K562 (cell line): ENCODE data around the gene NOP16. TPM values are rescaled to one million over a fixed set of nuclear protein-coding genes. Genes with fewer than 3 reads are reported as not detected.
A peak's percentile ranks its signal among the peaks of the same experiment; 100 is the strongest.

ENCODE experiments used
- ATAC-seq: fragments of 200-7000 bp; cut with Tn5 transposase; 3 replicates; pipeline ENCODE4 v1.9.1; 2020; ENCODE audit warnings: moderate library complexity
- BruUV-seq: library from RNA; stranded (reverse); fragments of 400-500 nt; replicated peaks from 2 replicates; lab custom pipeline; 2021; lab: Mats Ljungman, UMichigan
- CTCF ChIA-PET: fragments of 300-600 bp; formaldehyde crosslinking; extraction: SDS; loops from one replicate; lab custom pipeline; 2021; ENCODE audit warnings: low intra/inter-chr PET ratio; lab: Yijun Ruan, JAX
- POLR2A ChIA-PET: fragments of 300-600, 350-650 bp; sonication (Branson Sonifier 250); formaldehyde crosslinking; extraction: SDS; loops from one replicate; lab custom pipeline; 2021; ENCODE audit warnings: antibody characterized with exemption, inconsistent platforms; lab: Yijun Ruan, JAX
- DNase-seq, 4 experiments: peaks; one replicate each; pipeline versions ENCODE4 v3.0.0 to v3.0.0-alpha.2; 2011 to 2018; ENCODE audit warnings: low spot score in 3 of 4, mixed read lengths in 3 of 4; ENCODE audit errors: extremely low read depth in 1 of 4
- FAIRE-seq: peaks from 2 replicates; lab custom pipeline; 2011; peaks lifted over from hg19 to GRCh38; lab: Jason Lieb, UNC
- H2AFZ ChIP-seq: 2 replicates; pipeline ENCODE4 v1.6.0; 2011; ENCODE audit warnings: low read depth, low read length, control low read depth, inconsistent platforms
- H3K27ac ChIP-seq: fragments of 200-600 bp; 3 replicates; pipeline ENCODE4 v1.8.0; 2011; ENCODE audit warnings: low read depth, mild to moderate bottlenecking, control low read depth, inconsistent platforms, low read length, moderate library complexity, mixed read lengths; ENCODE audit errors: extremely low read depth
- H3K27me3 ChIP-seq, 2 experiments: fragments of 300-600 bp in 1 of 2; 2 replicates in 1 of 2; 3 replicates in 1 of 2; pipeline versions ENCODE4 v1.6.0 to v1.8.0; 2011; ENCODE audit warnings: inconsistent platforms in 2 of 2, low read length in 2 of 2, mild to moderate bottlenecking in 1 of 2, mixed read lengths in 1 of 2, moderate library complexity in 1 of 2; ENCODE audit not compliant: control insufficient read depth in 2 of 2, insufficient read depth in 2 of 2
- H3K36me3 ChIP-seq: fragments of 300-600 bp; 3 replicates; pipeline ENCODE4 v1.8.0; 2011; ENCODE audit warnings: mild to moderate bottlenecking, low read length, inconsistent platforms; ENCODE audit not compliant: control insufficient read depth, insufficient read depth
- H3K4me1 ChIP-seq, 2 experiments: fragments of 200-600 bp in 1 of 2; replicated peaks in 1 of 2; 2 replicates in 1 of 2; 3 replicates in 1 of 2; pipeline versions ENCODE4 v1.5.1 to v1.8.0; 2011; ENCODE audit warnings: inconsistent platforms in 2 of 2, low read length in 2 of 2, mild to moderate bottlenecking in 1 of 2, mixed read lengths in 1 of 2, moderate library complexity in 1 of 2; ENCODE audit not compliant: control insufficient read depth in 2 of 2, insufficient read depth in 2 of 2
- H3K4me2 ChIP-seq: 2 replicates; pipeline ENCODE4 v1.6.1; 2011; ENCODE audit warnings: low read length, control low read depth, inconsistent platforms, mixed read lengths; ENCODE audit not compliant: insufficient read depth
- H3K4me3 ChIP-seq: fragments of 200-600 bp; sonication (generic), shearing (Covaris generic); 2 replicates; pipeline ENCODE4 v1.5.1; 2016; ENCODE audit warnings: control low read depth, inconsistent platforms
- H3K79me2 ChIP-seq: fragments of 200-600 bp; 3 replicates; pipeline ENCODE4 v1.8.0; 2011; ENCODE audit warnings: low read length, inconsistent platforms; ENCODE audit not compliant: control insufficient read depth, insufficient read depth
- H3K9ac ChIP-seq, 2 experiments: 2 replicates each; pipeline versions ENCODE4 v1.6.0 to v1.6.1; 2011; ENCODE audit warnings: low read depth in 2 of 2, low read length in 2 of 2, control low read depth in 1 of 2, inconsistent platforms in 1 of 2, mild to moderate bottlenecking in 1 of 2, mixed read lengths in 1 of 2; ENCODE audit not compliant: insufficient read depth in 1 of 2
- H3K9me1 ChIP-seq: one replicate; pipeline ENCODE4 v1.6.0; 2011; ENCODE audit warnings: inconsistent platforms, mild to moderate bottlenecking, low read length, moderate library complexity; ENCODE audit not compliant: control insufficient read depth, insufficient read depth
- H3K9me3 ChIP-seq: replicated peaks from 2 replicates; pipeline ENCODE4 v1.5.1; 2011; ENCODE audit warnings: low read depth, low read length, inconsistent platforms; ENCODE audit not compliant: control insufficient read depth, insufficient read depth
- H4K20me1 ChIP-seq: replicated peaks from 2 replicates; pipeline ENCODE4 v1.6.1; 2011; ENCODE audit warnings: low read length, inconsistent platforms, mixed read lengths; ENCODE audit not compliant: control insufficient read depth, insufficient read depth
- HDAC1 ChIP-seq, 2 experiments: fragments of 450-650 bp; IDR thresholded peaks; 2 replicates each; pipeline ENCODE4 v1.6.1; 2016 to 2017; ENCODE audit warnings: inconsistent platforms in 1 of 2, mild to moderate bottlenecking in 1 of 2, moderate library complexity in 1 of 2
- NFXL1 ChIP-seq: fragments of 450-650 bp; formaldehyde crosslinking; IDR thresholded peaks from 2 replicates; pipeline ENCODE4 v1.4.0; 2021; ENCODE audit warnings: mild to moderate bottlenecking
- PRMT5 ChIP-seq: sonication (generic); formaldehyde crosslinking; IDR thresholded peaks from 2 replicates; pipeline ENCODE4 v1.5.0; 2020; ENCODE audit warnings: missing genetic modification reagents
- RAD21 ChIP-seq, 2 experiments: fragments of 250-450 bp in 1 of 2; fragments of 450-650 bp in 1 of 2; sonication (Bioruptor Pico) in 1 of 2; formaldehyde crosslinking in 1 of 2; IDR thresholded peaks in 1 of 2; conservative IDR thresholded peaks in 1 of 2; 2 replicates each; pipeline versions ENCODE4 v1.4.0 to v1.8.0; 2020 to 2022; ENCODE audit warnings: mild to moderate bottlenecking in 2 of 2, moderate library complexity in 1 of 2
- SRF ChIP-seq, 2 experiments: fragments of 250-450, 450-650 bp in 1 of 2; sonication (Bioruptor Pico) in 1 of 2; sonication (generic) in 1 of 2; formaldehyde crosslinking; IDR thresholded peaks; 2 replicates each; pipeline versions ENCODE4 v1.5.0 to v1.5.1; 2020 to 2022; ENCODE audit warnings: mild to moderate bottlenecking in 1 of 2, missing genetic modification reagents in 1 of 2
- ZNF175 ChIP-seq: fragments of 200-800 bp; sonication (Bioruptor generic); IDR thresholded peaks from 2 replicates; pipeline ENCODE4 v1.6.1; 2016; ENCODE audit warnings: low read depth, mild to moderate bottlenecking, missing genetic modification characterization, missing compliant biosample characterization
- ZNF384 ChIP-seq: IDR thresholded peaks from 2 replicates; pipeline ENCODE4 v1.6.1; 2012; ENCODE audit warnings: low read depth, low read length, improper control_type of control experiment
- WGBS: fragments of 100-300 bp; shearing (Covaris generic); methylation state at CpG from one replicate; pipeline ENCODE4 v1.1.6; 2016; ENCODE audit warnings: low coverage, mixed read lengths; ENCODE audit not compliant: insufficient coverage; ENCODE audit errors: missing lambda C conversion rate; 5-methylcytosine and 5-hydroxymethylcytosine counted together
- in situ Hi-C: fragments of 300-500 bp; cut with MboI; formaldehyde crosslinking; loops from 4 replicates; pipeline ENCODE4 v1.15.0; 2018; ENCODE audit warnings: inconsistent platforms, mixed read lengths
- intact Hi-C: fragments of 100-400 bp; cut with micrococcal nuclease; formaldehyde crosslinking; loops from 2 replicates; pipeline ENCODE4 v1.14.2; 2022
- polyA plus RNA-seq, 8 experiments: library from polyadenylated mRNA; depleted of rRNA in 4 of 8; stranded (reverse) in 5 of 8; unstranded in 3 of 8; fragments of >200 nt; fragmentation: Nextera tagmentation in 2 of 8; fragmentation: Illumina TruSeq in 1 of 8; extraction: Ambion mirVana in 2 of 8; extraction: Trizol in 1 of 8; gene quantifications; 2 replicates each; pipeline versions ENCODE4 v1.2.1 to v1.2.3, GENCODE V29; 2011 to 2014; ENCODE audit warnings: inconsistent platforms in 1 of 8, missing spikeins in 1 of 8
- total RNA-seq, 7 experiments: library from RNA; depleted of rRNA in 6 of 7; stranded (reverse); fragments of >200 nt in 6 of 7; fragmentation: Illumina TruSeq in 2 of 7; extraction: Trizol in 2 of 7; gene quantifications; 2 replicates each; pipeline versions ENCODE4 v1.2.1 to v1.2.3, GENCODE V29; 2011 to 2021; ENCODE audit warnings: low replicate concordance in 1 of 7
- TF ChIP-seq, protein P1 (sequence below): sonication (generic); formaldehyde crosslinking; IDR thresholded peaks from 2 replicates; pipeline ENCODE4 v1.8.1; 2023; ENCODE audit warnings: mild to moderate bottlenecking, missing genetic modification reagents
- TF ChIP-seq, protein P2 (sequence below): fragments of 200-800 bp; sonication (Bioruptor generic); IDR thresholded peaks from 2 replicates; pipeline ENCODE4 v1.6.1; 2017; ENCODE audit warnings: missing genetic modification characterization, missing compliant biosample characterization
- TF ChIP-seq, protein P3 (sequence below): sonication (generic); formaldehyde crosslinking; IDR thresholded peaks from 2 replicates; pipeline ENCODE4 v1.8.0; 2022; ENCODE audit warnings: mild to moderate bottlenecking, missing genetic modification reagents
- TF ChIP-seq, protein P4 (sequence below): fragments of 450-650 bp; formaldehyde crosslinking; IDR thresholded peaks from 2 replicates; pipeline ENCODE4 v1.4.0; 2020; ENCODE audit warnings: mild to moderate bottlenecking, moderate library complexity

The NOP16 gene
- total and polyA plus RNA-seq, 9 of the 15 experiments (the other 6 are each of a cell fraction or from before 2014, with no cell fraction given): 92.5 to 342 (median 148) TPM

DNA sequence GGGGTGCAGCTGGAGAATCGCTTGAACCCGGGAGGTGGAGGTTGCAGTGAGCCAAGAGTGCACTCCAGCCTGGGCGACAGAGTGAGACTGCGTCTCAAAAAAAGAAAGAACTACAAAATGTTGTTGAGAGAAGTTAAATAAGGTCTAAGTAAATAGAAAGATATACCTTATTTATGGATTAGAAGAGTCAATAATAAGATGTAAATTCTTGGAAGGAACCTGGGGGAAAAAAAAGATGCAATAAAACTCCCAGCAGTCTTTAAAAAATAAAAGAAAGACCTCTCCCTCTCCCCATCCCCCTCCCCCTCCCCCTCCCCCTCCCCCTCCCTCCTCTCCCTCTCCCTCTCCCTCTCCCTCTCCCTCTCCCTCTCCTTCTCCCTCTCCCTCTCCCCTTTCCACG is 44.3 kb upstream of the NOP16 start (continued):
- TF ChIP-seq, protein P1, sequence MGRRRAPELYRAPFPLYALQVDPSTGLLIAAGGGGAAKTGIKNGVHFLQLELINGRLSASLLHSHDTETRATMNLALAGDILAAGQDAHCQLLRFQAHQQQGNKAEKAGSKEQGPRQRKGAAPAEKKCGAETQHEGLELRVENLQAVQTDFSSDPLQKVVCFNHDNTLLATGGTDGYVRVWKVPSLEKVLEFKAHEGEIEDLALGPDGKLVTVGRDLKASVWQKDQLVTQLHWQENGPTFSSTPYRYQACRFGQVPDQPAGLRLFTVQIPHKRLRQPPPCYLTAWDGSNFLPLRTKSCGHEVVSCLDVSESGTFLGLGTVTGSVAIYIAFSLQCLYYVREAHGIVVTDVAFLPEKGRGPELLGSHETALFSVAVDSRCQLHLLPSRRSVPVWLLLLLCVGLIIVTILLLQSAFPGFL (CRISPR knock-in tag): no peak
- TF ChIP-seq, protein P2, sequence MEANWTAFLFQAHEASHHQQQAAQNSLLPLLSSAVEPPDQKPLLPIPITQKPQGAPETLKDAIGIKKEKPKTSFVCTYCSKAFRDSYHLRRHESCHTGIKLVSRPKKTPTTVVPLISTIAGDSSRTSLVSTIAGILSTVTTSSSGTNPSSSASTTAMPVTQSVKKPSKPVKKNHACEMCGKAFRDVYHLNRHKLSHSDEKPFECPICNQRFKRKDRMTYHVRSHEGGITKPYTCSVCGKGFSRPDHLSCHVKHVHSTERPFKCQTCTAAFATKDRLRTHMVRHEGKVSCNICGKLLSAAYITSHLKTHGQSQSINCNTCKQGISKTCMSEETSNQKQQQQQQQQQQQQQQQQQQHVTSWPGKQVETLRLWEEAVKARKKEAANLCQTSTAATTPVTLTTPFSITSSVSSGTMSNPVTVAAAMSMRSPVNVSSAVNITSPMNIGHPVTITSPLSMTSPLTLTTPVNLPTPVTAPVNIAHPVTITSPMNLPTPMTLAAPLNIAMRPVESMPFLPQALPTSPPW: no peak

DNA sequence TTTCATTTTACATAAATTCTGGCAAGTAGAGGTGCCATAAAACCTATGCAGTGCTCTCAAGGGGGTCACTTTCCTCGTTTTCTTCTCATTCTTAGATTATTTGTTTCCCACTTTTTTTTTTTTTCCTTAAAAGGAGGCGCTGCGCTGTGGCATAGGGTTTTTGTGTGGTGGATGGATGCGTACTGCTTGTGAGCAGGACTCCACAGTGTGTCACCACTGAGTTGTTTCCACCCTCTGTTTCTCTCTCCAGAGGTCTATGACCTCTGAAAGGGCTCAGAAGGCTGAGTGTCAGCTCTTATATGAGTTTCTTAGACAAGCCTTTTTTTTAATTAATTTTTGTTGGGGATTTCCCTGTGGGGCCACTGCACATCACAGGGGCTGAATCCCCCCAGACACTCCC is 41.6 kb upstream of the NOP16 start:
- Histone ChIP-seq H3K4me3 (no peak overlapping the region), H3K9ac (0 out of 4 replicates have a peak overlapping the region, but pooled peaks of 1 of the 2 experiments have one; percentile 67), H2AFZ (peak overlapping the region; percentile 70), H3K27me3 (no peaks in the 10 kb centered on the region), H3K4me1 (no peaks in the 10 kb centered on the region; a peak in 1 of 5 replicates), H4K20me1 (no peaks in the 10 kb centered on the region), H3K36me3 (no peaks in the 10 kb centered on the region), H3K4me2 (no peak overlapping the region), H3K79me2 (no peaks in the 10 kb centered on the region), H3K9me1 (no peaks in the 10 kb centered on the region), H3K9me3 (no peaks in the 10 kb centered on the region), H3K27ac (peak overlapping the region; percentile 6; the same call in 1 of the 3 replicates)
- DNase-seq (peak in 2 of 4 experiments; percentile 37 to 70), FAIRE-seq (peak; percentile 69), ATAC-seq (peak; percentile 99)
- in situ Hi-C loops (no loop called here), intact Hi-C loops (no loop called here)
- POLR2A ChIA-PET: interaction anchor here (1.1 to 2.1 kb wide), 3 partner anchors 9 to 18 kb away, joined by 3 to 5 read pairs (median 3); partner anchors contain the start of gene FAF2
- no TSS peak for BruUV-seq
- CTCF ChIA-PET: no interaction called here
- 24% methylated on average over 4 of the region's 4 CpGs for WGBS
- TF ChIP-seq NFXL1 (CRISPR knock-in tag) (no peak), SRF (CRISPR knock-in tag; IDR thresholded peaks at IDR 0.05) (peak in 1 of 2 experiments; percentile 37; a peak in 1 of 4 replicates), HDAC1 (IDR thresholded peaks at IDR 0.05) (no peak), RAD21 (CRISPR knock-in tag; conservative IDR thresholded peaks at IDR 0.05 in 1 of 2, IDR thresholded peaks at IDR 0.05 in 1 of 2) (peak in 1 of 2 experiments; percentile 39; a peak in 1 of 4 replicates), PRMT5 (no peak), ZNF175 (no peak), ZNF384 (peak; percentile 60)
- TF ChIP-seq, protein P3, sequence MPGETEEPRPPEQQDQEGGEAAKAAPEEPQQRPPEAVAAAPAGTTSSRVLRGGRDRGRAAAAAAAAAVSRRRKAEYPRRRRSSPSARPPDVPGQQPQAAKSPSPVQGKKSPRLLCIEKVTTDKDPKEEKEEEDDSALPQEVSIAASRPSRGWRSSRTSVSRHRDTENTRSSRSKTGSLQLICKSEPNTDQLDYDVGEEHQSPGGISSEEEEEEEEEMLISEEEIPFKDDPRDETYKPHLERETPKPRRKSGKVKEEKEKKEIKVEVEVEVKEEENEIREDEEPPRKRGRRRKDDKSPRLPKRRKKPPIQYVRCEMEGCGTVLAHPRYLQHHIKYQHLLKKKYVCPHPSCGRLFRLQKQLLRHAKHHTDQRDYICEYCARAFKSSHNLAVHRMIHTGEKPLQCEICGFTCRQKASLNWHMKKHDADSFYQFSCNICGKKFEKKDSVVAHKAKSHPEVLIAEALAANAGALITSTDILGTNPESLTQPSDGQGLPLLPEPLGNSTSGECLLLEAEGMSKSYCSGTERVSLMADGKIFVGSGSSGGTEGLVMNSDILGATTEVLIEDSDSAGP (CRISPR knock-in tag): no peak
- TF ChIP-seq, protein P4, sequence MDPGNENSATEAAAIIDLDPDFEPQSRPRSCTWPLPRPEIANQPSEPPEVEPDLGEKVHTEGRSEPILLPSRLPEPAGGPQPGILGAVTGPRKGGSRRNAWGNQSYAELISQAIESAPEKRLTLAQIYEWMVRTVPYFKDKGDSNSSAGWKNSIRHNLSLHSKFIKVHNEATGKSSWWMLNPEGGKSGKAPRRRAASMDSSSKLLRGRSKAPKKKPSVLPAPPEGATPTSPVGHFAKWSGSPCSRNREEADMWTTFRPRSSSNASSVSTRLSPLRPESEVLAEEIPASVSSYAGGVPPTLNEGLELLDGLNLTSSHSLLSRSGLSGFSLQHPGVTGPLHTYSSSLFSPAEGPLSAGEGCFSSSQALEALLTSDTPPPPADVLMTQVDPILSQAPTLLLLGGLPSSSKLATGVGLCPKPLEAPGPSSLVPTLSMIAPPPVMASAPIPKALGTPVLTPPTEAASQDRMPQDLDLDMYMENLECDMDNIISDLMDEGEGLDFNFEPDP: no peak
